ENCODE results near the gene OR51S1.

GRCh38 chr11:4863876-4864275 is 14.9 kb upstream of the OR51S1 start:
- TF ChIP-seq, protein P1, sequence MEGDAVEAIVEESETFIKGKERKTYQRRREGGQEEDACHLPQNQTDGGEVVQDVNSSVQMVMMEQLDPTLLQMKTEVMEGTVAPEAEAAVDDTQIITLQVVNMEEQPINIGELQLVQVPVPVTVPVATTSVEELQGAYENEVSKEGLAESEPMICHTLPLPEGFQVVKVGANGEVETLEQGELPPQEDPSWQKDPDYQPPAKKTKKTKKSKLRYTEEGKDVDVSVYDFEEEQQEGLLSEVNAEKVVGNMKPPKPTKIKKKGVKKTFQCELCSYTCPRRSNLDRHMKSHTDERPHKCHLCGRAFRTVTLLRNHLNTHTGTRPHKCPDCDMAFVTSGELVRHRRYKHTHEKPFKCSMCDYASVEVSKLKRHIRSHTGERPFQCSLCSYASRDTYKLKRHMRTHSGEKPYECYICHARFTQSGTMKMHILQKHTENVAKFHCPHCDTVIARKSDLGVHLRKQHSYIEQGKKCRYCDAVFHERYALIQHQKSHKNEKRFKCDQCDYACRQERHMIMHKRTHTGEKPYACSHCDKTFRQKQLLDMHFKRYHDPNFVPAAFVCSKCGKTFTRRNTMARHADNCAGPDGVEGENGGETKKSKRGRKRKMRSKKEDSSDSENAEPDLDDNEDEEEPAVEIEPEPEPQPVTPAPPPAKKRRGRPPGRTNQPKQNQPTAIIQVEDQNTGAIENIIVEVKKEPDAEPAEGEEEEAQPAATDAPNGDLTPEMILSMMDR (IDR thresholded peaks at IDR 0.05) = no peak
- TF ChIP-seq, protein P2, sequence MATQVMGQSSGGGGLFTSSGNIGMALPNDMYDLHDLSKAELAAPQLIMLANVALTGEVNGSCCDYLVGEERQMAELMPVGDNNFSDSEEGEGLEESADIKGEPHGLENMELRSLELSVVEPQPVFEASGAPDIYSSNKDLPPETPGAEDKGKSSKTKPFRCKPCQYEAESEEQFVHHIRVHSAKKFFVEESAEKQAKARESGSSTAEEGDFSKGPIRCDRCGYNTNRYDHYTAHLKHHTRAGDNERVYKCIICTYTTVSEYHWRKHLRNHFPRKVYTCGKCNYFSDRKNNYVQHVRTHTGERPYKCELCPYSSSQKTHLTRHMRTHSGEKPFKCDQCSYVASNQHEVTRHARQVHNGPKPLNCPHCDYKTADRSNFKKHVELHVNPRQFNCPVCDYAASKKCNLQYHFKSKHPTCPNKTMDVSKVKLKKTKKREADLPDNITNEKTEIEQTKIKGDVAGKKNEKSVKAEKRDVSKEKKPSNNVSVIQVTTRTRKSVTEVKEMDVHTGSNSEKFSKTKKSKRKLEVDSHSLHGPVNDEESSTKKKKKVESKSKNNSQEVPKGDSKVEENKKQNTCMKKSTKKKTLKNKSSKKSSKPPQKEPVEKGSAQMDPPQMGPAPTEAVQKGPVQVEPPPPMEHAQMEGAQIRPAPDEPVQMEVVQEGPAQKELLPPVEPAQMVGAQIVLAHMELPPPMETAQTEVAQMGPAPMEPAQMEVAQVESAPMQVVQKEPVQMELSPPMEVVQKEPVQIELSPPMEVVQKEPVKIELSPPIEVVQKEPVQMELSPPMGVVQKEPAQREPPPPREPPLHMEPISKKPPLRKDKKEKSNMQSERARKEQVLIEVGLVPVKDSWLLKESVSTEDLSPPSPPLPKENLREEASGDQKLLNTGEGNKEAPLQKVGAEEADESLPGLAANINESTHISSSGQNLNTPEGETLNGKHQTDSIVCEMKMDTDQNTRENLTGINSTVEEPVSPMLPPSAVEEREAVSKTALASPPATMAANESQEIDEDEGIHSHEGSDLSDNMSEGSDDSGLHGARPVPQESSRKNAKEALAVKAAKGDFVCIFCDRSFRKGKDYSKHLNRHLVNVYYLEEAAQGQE (IDR thresholded peaks at IDR 0.05; ENCODE audit: insufficient read depth in 1 of 2, low read depth in 2 of 2, low read length in 1 of 2) = no peak
- no peak for TF ChIP-seq SIN3A (IDR thresholded peaks at IDR 0.05; ENCODE audit: borderline replicate concordance, insufficient read depth, low read depth, low read length)
